B cell (primary cell): ENCODE results near the gene PPP3R1. TPM values are rescaled to one million over a fixed set of nuclear protein-coding genes. Genes with fewer than 3 reads are reported as not detected.

Source experiments
- ATAC-seq: fragments of 200-7000 bp; cut with Tn5 transposase; one replicate; pipeline ENCODE4 v1.10.0; 2021; ENCODE audit warnings: low read depth, mild to moderate bottlenecking, moderate number of reproducible peaks, moderate library complexity
- CTCF ChIA-PET: fragments of 350-600 bp; sonication (Branson Sonifier 250); formaldehyde crosslinking; loops from one replicate; lab custom pipeline; 2021; ENCODE audit warnings: antibody characterized with exemption, inconsistent platforms; lab: Charles Lee
- POLR2A ChIA-PET: fragments of 350-600 bp; sonication (Branson Sonifier 250); formaldehyde crosslinking; loops from one replicate; lab custom pipeline; 2021; ENCODE audit warnings: antibody characterized with exemption; lab: Charles Lee
- DNase-seq: peaks from one replicate; pipeline ENCODE4 v3.0.0; 2013
- H2AFZ ChIP-seq: 2 replicates; pipeline ENCODE4 v1.6.1; 2012; ENCODE audit warnings: mild to moderate bottlenecking, low read depth, low read length; ENCODE audit not compliant: insufficient read depth, poor library complexity, severe bottlenecking
- H3K27ac ChIP-seq, 2 donors: 1 replicate in 1 of 2; 2 replicates in 1 of 2; pipeline ENCODE4 v1.5.1; 2012 to 2013; ENCODE audit warnings: low read length in 2 of 2, mild to moderate bottlenecking in 2 of 2, moderate library complexity in 1 of 2
- H3K27me3 ChIP-seq, 4 experiments: fragments of 200-600 bp in 1 of 4; sonication (generic) in 1 of 4; replicated peaks in 1 of 4; 1 replicate in 2 of 4; 2 replicates in 2 of 4; pipeline versions ENCODE4 v1.6.1 to v1.7.0; 2013 to 2016; ENCODE audit warnings: low read length in 3 of 4, mild to moderate bottlenecking in 2 of 4, mixed read lengths in 1 of 4, moderate library complexity in 1 of 4; ENCODE audit not compliant: insufficient read depth in 4 of 4, control insufficient read depth in 3 of 4; ENCODE audit errors: control extremely low read depth in 1 of 4
- H3K36me3 ChIP-seq, 2 experiments: replicated peaks in 1 of 2; 1 replicate in 1 of 2; 2 replicates in 1 of 2; pipeline versions ENCODE4 v1.6.1 to v1.7.1; 2013; ENCODE audit warnings: low read length in 1 of 2; ENCODE audit not compliant: insufficient read depth in 2 of 2, control insufficient read depth in 1 of 2; ENCODE audit errors: control extremely low read depth in 1 of 2, extremely low read depth in 1 of 2
- H3K4me1 ChIP-seq, 2 donors: fragments of 200-600 bp in 1 of 2; sonication (generic) in 1 of 2; 1 replicate in 1 of 2; 2 replicates in 1 of 2; pipeline versions ENCODE4 v1.5.1 to v1.6.1; 2013 to 2017; ENCODE audit warnings: low read length in 2 of 2; ENCODE audit not compliant: control insufficient read depth in 2 of 2, insufficient read depth in 2 of 2
- H3K4me2 ChIP-seq: replicated peaks from 2 replicates; pipeline ENCODE3; 2012; ENCODE audit warnings: mild to moderate bottlenecking, low read depth, low read length; ENCODE audit not compliant: poor library complexity, severe bottlenecking
- H3K4me3 ChIP-seq, 5 experiments: fragments of 200-600 bp in 1 of 5; sonication (generic) in 1 of 5; 1 replicate in 3 of 5; 2 replicates in 2 of 5; pipeline versions ENCODE4 v1.5.1 to v1.7.0; 2011 to 2016; ENCODE audit warnings: low read length in 4 of 5, mild to moderate bottlenecking in 4 of 5, low read depth in 2 of 5, control low read depth in 1 of 5, moderate library complexity in 1 of 5; ENCODE audit not compliant: insufficient read depth in 1 of 5; ENCODE audit errors: control extremely low read depth in 1 of 5, extremely low read depth in 1 of 5
- H3K79me2 ChIP-seq: fragments of 200-600 bp; sonication (generic); one replicate; pipeline ENCODE4 v1.6.0; 2016; ENCODE audit warnings: low read length; ENCODE audit not compliant: control insufficient read depth, insufficient read depth
- H3K9ac ChIP-seq: fragments of 200-600 bp; sonication (generic); 2 replicates; pipeline ENCODE4 v1.6.1; 2017; ENCODE audit warnings: mild to moderate bottlenecking, low read length, moderate library complexity
- H3K9me3 ChIP-seq, 3 donors: one replicate each; pipeline versions ENCODE4 v1.6.1 to v1.7.1; 2013; ENCODE audit warnings: low read length in 2 of 3; ENCODE audit not compliant: control insufficient read depth in 2 of 3, insufficient read depth in 1 of 3; ENCODE audit errors: control extremely low read depth in 1 of 3
- H4K20me1 ChIP-seq: 2 replicates; pipeline ENCODE4 v1.6.0; 2012; ENCODE audit warnings: mild to moderate bottlenecking, low read length; ENCODE audit not compliant: insufficient read depth, control insufficient read depth, poor library complexity, severe bottlenecking
- H3K27ac Mint-ChIP-seq: one replicate; pipeline ENCODE4 v1.8.0; 2021; ENCODE audit warnings: mixed read lengths
- H3K27me3 Mint-ChIP-seq: one replicate; pipeline ENCODE4 v1.8.0; 2021; ENCODE audit warnings: mixed read lengths
- H3K4me1 Mint-ChIP-seq: one replicate; pipeline ENCODE4 v1.8.0; 2021; ENCODE audit warnings: mixed read lengths
- H3K4me3 Mint-ChIP-seq: one replicate; pipeline ENCODE4 v1.8.0; 2021; ENCODE audit warnings: mixed read lengths
- H3K9me3 Mint-ChIP-seq: one replicate; pipeline ENCODE4 v1.8.0; 2022; ENCODE audit warnings: mixed read lengths; ENCODE audit not compliant: insufficient read depth
- CTCF ChIP-seq: fragments of 200-600 bp; IDR thresholded peaks from one replicate; pipeline ENCODE4 v1.8.0; 2022; ENCODE audit warnings: antibody characterized with exemption, mild to moderate bottlenecking
- EZH2 ChIP-seq: IDR thresholded peaks from 2 replicates; pipeline ENCODE4 v1.6.1; 2012; ENCODE audit warnings: borderline replicate concordance, low read depth, mild to moderate bottlenecking, moderate library complexity, low read length; ENCODE audit not compliant: insufficient read depth, poor library complexity, severe bottlenecking
- WGBS: methylation state at CpG from one replicate; pipeline ENCODE4 v1.1.5; 2013; ENCODE audit warnings: missing lambda C conversion rate; ENCODE audit not compliant: insufficient coverage; 5-methylcytosine and 5-hydroxymethylcytosine counted together
- intact Hi-C: fragments of 100-400 bp; cut with micrococcal nuclease; formaldehyde crosslinking; loops from one replicate; pipeline ENCODE4 v1.10.0; 2022
- polyA plus RNA-seq: library from polyadenylated mRNA; depleted of rRNA; stranded (reverse); fragments of >200 nt; gene quantifications from 2 replicates; pipeline ENCODE4 v1.2.3, GENCODE V29; 2012
- total RNA-seq, 2 donors: library from RNA; stranded (reverse); fragments of 120-200 nt in 1 of 2; gene quantifications; 1 replicate in 1 of 2; 2 replicates in 1 of 2; pipeline versions ENCODE4 v1.2.3 to v1.2.4, GENCODE V29; 2013 to 2022

PPP3R1 gene
- total and polyA plus RNA-seq, 2 donors (not counting 1 experiment from before 2014, with no cell fraction given) = 17.9 to 55.6 TPM

GRCh38 chr2:68157002-68157401 lies 95.3 kb downstream of the PPP3R1 start:
- Histone ChIP-seq H3K4me2 (peak overlapping the region; percentile 79), H3K9me3 (no peaks in the 10 kb centered on the region), H3K27me3 (no peaks in the 10 kb centered on the region), H3K27ac (peak overlapping the region; percentile 96 to 98), H3K79me2 (peaks cover 71% of the 10 kb centered on the region), H3K36me3 (peaks cover 0 to 18% of the 10 kb centered on the region in 2 experiments), H3K9ac (peak overlapping the region; percentile 90), H3K4me3 (peak overlapping the region; percentile 80 to 93 (median 89)), H2AFZ (peak overlapping the region; percentile 95), H3K4me1 (peaks cover 37 to 40% of the 10 kb centered on the region in 2 donors), H4K20me1 (no peaks in the 10 kb centered on the region)
- H3K9me3 Mint-ChIP-seq = no peaks in the 10 kb centered on the region
- intact Hi-C loops = loop anchor here (1.0 to 5.0 kb wide), 6 partner anchors 35 to 310 kb away; partner anchors contain the start of genes APLF, FBXO48 and PPP3R1
- ChIA-PET CTCF (interaction anchor here (1.0 to 2.0 kb wide), 9 partner anchors 13 to 125 kb away, joined by 4 to 24 read pairs (median 5); partner anchors contain the start of gene PPP3R1), POLR2A (interaction anchor here (0.6 to 1.8 kb wide), 6 partner anchors 11 to 290 kb away, joined by 3 to 14 read pairs (median 4); partner anchors contain the start of gene PPP3R1)
- H3K27me3 Mint-ChIP-seq = no peaks in the 10 kb centered on the region
- TF ChIP-seq CTCF = no peak
- H3K27ac Mint-ChIP-seq = peak overlapping the region; percentile 100
- ATAC-seq (peak; percentile 37), DNase-seq (no peak)
- peaks cover 52% of the 10 kb centered on the region for H3K4me1 Mint-ChIP-seq
- under 1% methylated on average over 28 of the region's 28 CpGs for WGBS
- peak overlapping the region; percentile 97 for H3K4me3 Mint-ChIP-seq

DNA sequence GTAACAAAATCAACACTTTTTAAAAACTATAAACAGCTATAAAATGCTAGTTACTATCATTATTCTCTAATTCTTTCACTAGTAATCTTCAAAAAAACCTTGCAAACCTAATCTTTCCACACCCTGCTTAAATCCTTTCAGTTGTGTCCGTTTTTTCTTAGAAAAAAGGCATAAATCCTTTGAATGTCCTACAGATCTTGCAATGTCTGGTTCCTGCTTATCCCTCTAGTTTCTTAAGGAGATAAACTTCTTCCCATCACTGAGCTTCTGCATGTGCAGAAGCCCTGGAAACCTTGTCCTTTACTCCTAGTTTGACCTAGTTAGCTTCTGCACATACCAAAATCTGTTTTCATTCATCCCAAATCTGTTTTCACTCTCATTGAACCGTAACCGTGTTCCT lies 95.9 kb downstream of the PPP3R1 start:
- no peaks in the 10 kb centered on the region for H3K9me3 ChIP-seq
- Mint-ChIP-seq H3K27me3 (no peaks in the 10 kb centered on the region), H3K4me3 (peak overlapping the region; percentile 97), H3K4me1 (peaks cover 58% of the 10 kb centered on the region), H3K27ac (peak overlapping the region; percentile 100), H3K9me3 (no peaks in the 10 kb centered on the region)
- peaks cover 72% of the 10 kb centered on the region for H3K79me2 ChIP-seq
- H3K27ac ChIP-seq = peak overlapping the region; percentile 96 to 98
- CTCF ChIA-PET = interaction anchor here (1.0 to 2.0 kb wide), 11 partner anchors 13 to 285 kb away, joined by 3 to 24 read pairs (median 4); partner anchors contain the start of gene PPP3R1
- H3K4me2 ChIP-seq = peak overlapping the region; percentile 79
- peak overlapping the region; percentile 95 for H2AFZ ChIP-seq
- H3K4me1 ChIP-seq = peaks cover 43 to 46% of the 10 kb centered on the region in 2 donors
- TF ChIP-seq CTCF (no peak), EZH2 (no peak)
- 67% methylated on average over 1 of the region's 3 CpGs for WGBS
- H3K4me3 ChIP-seq = peak overlapping the region; percentile 80 to 93 (median 89)
- intact Hi-C loops = loop anchor here (5.0 kb wide), 1 partner anchor 46 kb away; no protein-coding TSS in a partner anchor
- H4K20me1 ChIP-seq = no peaks in the 10 kb centered on the region
- H3K36me3 ChIP-seq = peaks cover 0 to 14% of the 10 kb centered on the region in 2 experiments
- H3K9ac ChIP-seq = peak overlapping the region; percentile 90
- no peaks in the 10 kb centered on the region for H3K27me3 ChIP-seq
- DNase-seq (peak; percentile 20), ATAC-seq (no peak)
- POLR2A ChIA-PET = interaction anchor here (0.6 to 1.8 kb wide), 5 partner anchors 14 to 291 kb away, joined by 3 to 14 read pairs (median 4); partner anchors contain the start of gene PPP3R1
